ENCODE measurements around the gene KLF1.
"Not testable (repeated sequence)": the region's sequence is repeated elsewhere in the genome, so short reads cannot be mapped to it uniquely, and the experiment has no call there.

Gene KLF1

GRCh38 chr19:12847159-12848139 lies 39.6 kb downstream of the KLF1 start (continued):
- TF ChIP-seq ZNF121 (tag by site-specific recombination; IDR thresholded peaks at IDR 0.05) (no peak), ZXDB (tag by site-specific recombination; IDR thresholded peaks at IDR 0.05) (no peak), ZNF510 (tag by site-specific recombination; IDR thresholded peaks at IDR 0.05; ENCODE audit: insufficient replicate concordance) (no peak), ZFP37 (tag by site-specific recombination; IDR thresholded peaks at IDR 0.05) (no peak), ZBTB1 (tag by site-specific recombination; IDR thresholded peaks at IDR 0.05) (no peak), ZBTB26 (tag by site-specific recombination; optimal IDR thresholded peaks at IDR 0.05) (peak; percentile 71), SP3 (tag by site-specific recombination; IDR thresholded peaks at IDR 0.05) (peak; percentile 60; the same call in 1 of the 2 replicates), ZNF335 (tag by site-specific recombination; conservative IDR thresholded peaks at IDR 0.05) (0 out of 2 replicates have a peak, but pooled peaks have one; percentile 22), ZNF654 (tag by site-specific recombination; IDR thresholded peaks at IDR 0.05; ENCODE audit: low read depth) (peak; percentile 59)

- not testable (repeated sequence) for H3K4me3 ChIP-seq (ENCODE audit: low read depth, low read length); H3K27ac ChIP-seq (ENCODE audit: extremely low read depth, low read depth, low read length); H3K9me3 ChIP-seq (ENCODE audit: control insufficient read depth, insufficient read depth, low read depth, low read length); H3K4me1 ChIP-seq (ENCODE audit: control insufficient read depth, insufficient read depth, low read length); H3K36me3 ChIP-seq (ENCODE audit: control insufficient read depth in 2 of 2, insufficient read depth in 1 of 2, low read length in 2 of 2)
- POLR2A ChIA-PET = interaction anchor here (0.7 to 1.3 kb wide), 2 partner anchors 48 to 55 kb away, joined by 4 to 5 read pairs; partner anchors contain the start of gene JUNB
- CTCF ChIA-PET = interaction anchor here (0.5 to 7.2 kb wide), 30 partner anchors 8 to 923 kb away, joined by 3 to 62 read pairs (median 7); partner anchors contain the start of genes DNASE2, JUNB, RTBDN and THSD8
- peak; percentile 62 for TF ChIP-seq ZNF362 (tag by site-specific recombination; IDR thresholded peaks at IDR 0.05)
Measured at GRCh38 chr19:12846613-12847012, 40.4 kb downstream of the KLF1 start.

- Histone ChIP-seq H3K4me3 (ENCODE audit: low read depth, low read length) (no peak overlapping the region), H3K9me3 (ENCODE audit: control insufficient read depth, insufficient read depth, low read depth, low read length) (no peaks in the 10 kb centered on the region), H3K36me3 (ENCODE audit: control insufficient read depth in 2 of 2, insufficient read depth in 1 of 2, low read length in 2 of 2) (no peaks in the 10 kb centered on the region), H3K27ac (ENCODE audit: extremely low read depth, low read depth, low read length) (no peak overlapping the region), H3K4me1 (ENCODE audit: control insufficient read depth, insufficient read depth, low read length) (no peaks in the 10 kb centered on the region)
- ChIA-PET POLR2A (no interaction called here), CTCF (interaction anchor here (0.5 to 7.2 kb wide), 7 partner anchors 10 to 109 kb away, joined by 3 to 62 read pairs (median 4); partner anchors contain the start of gene RTBDN)
- TF ChIP-seq ZNF398 (tag by site-specific recombination; IDR thresholded peaks at IDR 0.05) = no peak
- TF ChIP-seq ZNF23 (tag by site-specific recombination; IDR thresholded peaks at IDR 0.05; ENCODE audit: borderline replicate concordance) = no peak
- TF ChIP-seq SALL2 (tag by site-specific recombination; IDR thresholded peaks at IDR 0.05; ENCODE audit: borderline replicate concordance) = no peak
- TF ChIP-seq ZNF776 (tag by site-specific recombination; IDR thresholded peaks at IDR 0.05; ENCODE audit: borderline replicate concordance) = no peak
- TF ChIP-seq ZSCAN30 (tag by site-specific recombination; IDR thresholded peaks at IDR 0.05) = no peak
- no peak for TF ChIP-seq ZNF202 (tag by site-specific recombination; IDR thresholded peaks at IDR 0.05; ENCODE audit: borderline replicate concordance)
- TF ChIP-seq ZNF433 (tag by site-specific recombination; IDR thresholded peaks at IDR 0.05; ENCODE audit: low read depth) = no peak
- TF ChIP-seq ZBTB7A (tag by site-specific recombination; IDR thresholded peaks at IDR 0.05; ENCODE audit: low read depth) = no peak
- no peak for TF ChIP-seq ZNF510 (tag by site-specific recombination; IDR thresholded peaks at IDR 0.05; ENCODE audit: insufficient replicate concordance)
- TF ChIP-seq KLF17 (tag by site-specific recombination; IDR thresholded peaks at IDR 0.05) = peak; percentile 63; the same call in 1 of the 2 replicates
- TF ChIP-seq ZIC2 (tag by site-specific recombination; IDR thresholded peaks at IDR 0.05) = no peak
- no peak for TF ChIP-seq PRDM4 (tag by site-specific recombination; IDR thresholded peaks at IDR 0.05)
- no peak for TF ChIP-seq ZNF843 (tag by site-specific recombination; IDR thresholded peaks at IDR 0.05)
Measured at GRCh38 chr19:12843999-12844732, 42.8 kb downstream of the KLF1 start.

Measured in HEK293 (cell line).